ENCODE results near the gene CEACAM20. TPM values are rescaled to one million over a fixed set of nuclear protein-coding genes. Genes with fewer than 3 reads are reported as not detected.

CEACAM20 gene
- total RNA-seq, 3 donors from 2014 or later (not counting 1 experiment from before 2014, with no cell fraction given), result not detected

GRCh38 chr19:44573183-44573582, 43.7 kb upstream of the CEACAM20 start:
- Histone ChIP-seq H3K27me3 (ENCODE audit: control insufficient read depth, insufficient read depth, low read length) (no peaks in the 10 kb centered on the region), H3K4me1 (ENCODE audit: control insufficient read depth, insufficient read depth, low read length) (no peaks in the 10 kb centered on the region), H3K27ac (ENCODE audit: low read length) (no peak overlapping the region), H3K9me3 (ENCODE audit: control insufficient read depth, insufficient read depth, low read length) (no peaks in the 10 kb centered on the region), H3K4me3 (ENCODE audit: low read length) (no peak overlapping the region), H3K36me3 (ENCODE audit: control insufficient read depth, insufficient read depth, low read length) (no peaks in the 10 kb centered on the region)
- Mint-ChIP-seq H3K36me3 (no peaks in the 10 kb centered on the region), H3K27me3 (ENCODE audit: low read depth in 2 of 2) (peaks cover under 1 to 11% of the 10 kb centered on the region in 2 donors), H3K9me3 (no peaks in the 10 kb centered on the region), H3K4me3 (no peak overlapping the region), H3K4me1 (peaks cover 0 to 7% of the 10 kb centered on the region in 2 donors), H3K27ac (no peak overlapping the region)
- intact Hi-C loops (cut with micrococcal nuclease), result no loop called here
- WGBS (ENCODE audit: insufficient coverage), result 93% methylated on average over 4 of the region's 4 CpGs
- no peak for TF ChIP-seq CTCF (IDR thresholded peaks at IDR 0.05)
- DNase-seq, result no peak
- no peak for ATAC-seq

- H3K27me3 ChIP-seq (ENCODE audit: control insufficient read depth, insufficient read depth, low read length), result no peaks in the 10 kb centered on the region
- H3K9me3 ChIP-seq (ENCODE audit: control insufficient read depth, insufficient read depth, low read length), result no peaks in the 10 kb centered on the region
- H3K9me3 Mint-ChIP-seq, result no peaks in the 10 kb centered on the region
- H3K36me3 ChIP-seq (ENCODE audit: control insufficient read depth, insufficient read depth, low read length), result no peaks in the 10 kb centered on the region
- no peak overlapping the region for H3K27ac ChIP-seq (ENCODE audit: low read length)
- peak in 1 of 3 donors; percentile 28 for ATAC-seq
- intact Hi-C loops (cut with micrococcal nuclease), result no loop called here
- H3K27me3 Mint-ChIP-seq (ENCODE audit: low read depth in 2 of 2), result peaks cover 7 to 15% of the 10 kb centered on the region in 2 donors
- no peaks in the 10 kb centered on the region for H3K36me3 Mint-ChIP-seq
- no peak overlapping the region for H3K4me3 Mint-ChIP-seq
- no peak overlapping the region for H3K4me3 ChIP-seq (ENCODE audit: low read length)
- DNase-seq, result no peak
- H3K27ac Mint-ChIP-seq, result no peak overlapping the region
- H3K4me1 ChIP-seq (ENCODE audit: control insufficient read depth, insufficient read depth, low read length), result no peaks in the 10 kb centered on the region
- WGBS (ENCODE audit: insufficient coverage), result 92% methylated on average over 3 of the region's 4 CpGs
- no peak for TF ChIP-seq CTCF (IDR thresholded peaks at IDR 0.05)
- H3K4me1 Mint-ChIP-seq, result peaks cover 0 to 7% of the 10 kb centered on the region in 2 donors
Measured at GRCh38 chr19:44572581-44572900, 43.1 kb upstream of the CEACAM20 start.

GRCh38 chr19:44571830-44572580, 42.5 kb upstream of the CEACAM20 start:
- H3K36me3 ChIP-seq (ENCODE audit: control insufficient read depth, insufficient read depth, low read length), result no peaks in the 10 kb centered on the region
- no peaks in the 10 kb centered on the region for H3K4me1 ChIP-seq (ENCODE audit: control insufficient read depth, insufficient read depth, low read length)
- H3K27ac Mint-ChIP-seq, result no peak overlapping the region
- intact Hi-C loops (cut with micrococcal nuclease), result loop anchor here (1.0 kb wide), 1 partner anchor 85 kb away; no protein-coding TSS in a partner anchor
- no peak overlapping the region for H3K27ac ChIP-seq (ENCODE audit: low read length)
- H3K4me3 ChIP-seq (ENCODE audit: low read length), result no peak overlapping the region
- WGBS (ENCODE audit: insufficient coverage), result 75% methylated on average over 5 of the region's 5 CpGs
- H3K9me3 Mint-ChIP-seq, result no peaks in the 10 kb centered on the region
- no peak overlapping the region for H3K4me3 Mint-ChIP-seq
- H3K27me3 ChIP-seq (ENCODE audit: control insufficient read depth, insufficient read depth, low read length), result no peaks in the 10 kb centered on the region
- TF ChIP-seq CTCF (IDR thresholded peaks at IDR 0.05), result no peak
- no peaks in the 10 kb centered on the region for H3K9me3 ChIP-seq (ENCODE audit: control insufficient read depth, insufficient read depth, low read length)
- peaks cover 0 to 7% of the 10 kb centered on the region in 2 donors for H3K4me1 Mint-ChIP-seq
- H3K36me3 Mint-ChIP-seq, result no peaks in the 10 kb centered on the region
- DNase-seq, result no peak
- H3K27me3 Mint-ChIP-seq (ENCODE audit: low read depth in 2 of 2), result peaks cover 8 to 16% of the 10 kb centered on the region in 2 donors
- ATAC-seq, result no peak

Data from natural killer cell (primary cell).